Neural crest cell (in vitro differentiated cells): Measurements from ENCODE around the gene TIMM8A. TPM values are rescaled to one million over a fixed set of nuclear protein-coding genes. Genes with fewer than 3 reads are reported as not detected.

Experiments
- DNase-seq: peaks from one replicate; pipeline ENCODE4 v3.0.0; 2021; ENCODE audit warnings: low read depth, mixed read lengths, low spot score
- H3K27ac Mint-ChIP-seq: one replicate; pipeline ENCODE4 v1.8.0; 2021; ENCODE audit warnings: mild to moderate bottlenecking, mixed read lengths; ENCODE audit not compliant: unreplicated experiment
- H3K27me3 Mint-ChIP-seq: 2 replicates; pipeline ENCODE4 v1.8.0; 2021; ENCODE audit warnings: low read depth, mild to moderate bottlenecking, mixed read lengths
- H3K36me3 Mint-ChIP-seq: 2 replicates; pipeline ENCODE4 v1.8.0; 2021; ENCODE audit warnings: low read depth, mild to moderate bottlenecking, mixed read lengths
- H3K4me1 Mint-ChIP-seq: 2 replicates; pipeline ENCODE4 v1.8.0; 2021; ENCODE audit warnings: mixed read lengths
- H3K4me3 Mint-ChIP-seq: one replicate; pipeline ENCODE4 v1.8.0; 2021; ENCODE audit warnings: mild to moderate bottlenecking, mixed read lengths
- H3K9me3 Mint-ChIP-seq: 2 replicates; pipeline ENCODE4 v1.8.0; 2021; ENCODE audit warnings: mixed read lengths
- total RNA-seq: library from RNA; stranded (reverse); gene quantifications from 2 replicates; pipeline ENCODE4 v1.2.1, GENCODE V29; 2021
- TF ChIP-seq, protein P1 (sequence below): fragments of 200-600 bp; sonication (generic); conservative IDR thresholded peaks from 2 replicates; pipeline ENCODE4 v1.5.0; 2021; ENCODE audit warnings: antibody characterized with exemption, mild to moderate bottlenecking

The TIMM8A gene
- total RNA-seq, 1 donor from 2014 or later = 31.7 TPM

DNA sequence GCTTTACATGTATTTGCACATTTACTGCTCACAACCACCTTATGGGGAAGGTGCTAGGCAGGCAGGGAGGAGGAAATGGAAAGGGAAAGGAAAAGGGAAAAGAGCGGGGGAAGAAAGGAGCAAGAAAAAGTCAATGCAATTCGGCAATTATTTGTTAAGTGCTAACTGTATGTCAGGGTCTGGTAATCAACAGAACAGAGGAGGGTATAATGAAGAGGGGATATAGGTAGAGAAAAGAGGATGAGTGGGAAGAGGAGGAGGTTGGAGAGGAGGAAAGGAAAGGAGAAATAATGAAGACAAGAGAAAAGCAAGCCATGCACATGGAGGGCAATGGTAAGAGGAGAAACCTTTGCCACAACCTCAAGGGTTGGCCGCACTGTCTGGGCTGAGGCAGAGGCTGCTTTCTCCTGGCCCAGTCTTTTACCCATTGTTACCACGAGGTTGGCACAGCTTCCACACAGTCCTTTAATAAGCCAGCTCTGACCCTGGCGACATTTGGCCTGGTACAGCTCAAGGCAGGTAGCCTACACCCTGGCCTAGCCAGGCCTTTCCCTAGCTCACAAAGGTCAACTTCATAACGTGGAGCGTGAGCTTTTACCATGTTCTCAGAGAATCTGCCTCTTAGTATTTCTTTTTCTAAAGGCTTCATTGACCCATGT lies 36.6 kb upstream of the TIMM8A start:
- no peaks in the 10 kb centered on the region for H3K27me3 Mint-ChIP-seq
- H3K27ac Mint-ChIP-seq = no peak overlapping the region
- no peaks in the 10 kb centered on the region for H3K36me3 Mint-ChIP-seq
- H3K4me3 Mint-ChIP-seq = no peak overlapping the region
- TF ChIP-seq, protein P1, sequence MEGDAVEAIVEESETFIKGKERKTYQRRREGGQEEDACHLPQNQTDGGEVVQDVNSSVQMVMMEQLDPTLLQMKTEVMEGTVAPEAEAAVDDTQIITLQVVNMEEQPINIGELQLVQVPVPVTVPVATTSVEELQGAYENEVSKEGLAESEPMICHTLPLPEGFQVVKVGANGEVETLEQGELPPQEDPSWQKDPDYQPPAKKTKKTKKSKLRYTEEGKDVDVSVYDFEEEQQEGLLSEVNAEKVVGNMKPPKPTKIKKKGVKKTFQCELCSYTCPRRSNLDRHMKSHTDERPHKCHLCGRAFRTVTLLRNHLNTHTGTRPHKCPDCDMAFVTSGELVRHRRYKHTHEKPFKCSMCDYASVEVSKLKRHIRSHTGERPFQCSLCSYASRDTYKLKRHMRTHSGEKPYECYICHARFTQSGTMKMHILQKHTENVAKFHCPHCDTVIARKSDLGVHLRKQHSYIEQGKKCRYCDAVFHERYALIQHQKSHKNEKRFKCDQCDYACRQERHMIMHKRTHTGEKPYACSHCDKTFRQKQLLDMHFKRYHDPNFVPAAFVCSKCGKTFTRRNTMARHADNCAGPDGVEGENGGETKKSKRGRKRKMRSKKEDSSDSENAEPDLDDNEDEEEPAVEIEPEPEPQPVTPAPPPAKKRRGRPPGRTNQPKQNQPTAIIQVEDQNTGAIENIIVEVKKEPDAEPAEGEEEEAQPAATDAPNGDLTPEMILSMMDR = no peak
- H3K4me1 Mint-ChIP-seq = peaks cover 10% of the 10 kb centered on the region
- no peak for DNase-seq
- no peaks in the 10 kb centered on the region for H3K9me3 Mint-ChIP-seq

GRCh38 chrX:101383679-101384205 lies 35.2 kb upstream of the TIMM8A start:
- H3K4me1 Mint-ChIP-seq = peaks cover 10% of the 10 kb centered on the region
- H3K36me3 Mint-ChIP-seq = no peaks in the 10 kb centered on the region
- TF ChIP-seq, protein P1 = no peak
- H3K4me3 Mint-ChIP-seq = no peak overlapping the region
- DNase-seq = no peak
- no peak overlapping the region for H3K27ac Mint-ChIP-seq
- no peaks in the 10 kb centered on the region for H3K27me3 Mint-ChIP-seq
- H3K9me3 Mint-ChIP-seq = no peaks in the 10 kb centered on the region

GRCh38 chrX:101377547-101377946 lies 29.0 kb upstream of the TIMM8A start:
- no peak for DNase-seq
- Mint-ChIP-seq H3K4me3 (no peak overlapping the region), H3K4me1 (no peaks in the 10 kb centered on the region), H3K36me3 (no peaks in the 10 kb centered on the region), H3K9me3 (peaks cover 3% of the 10 kb centered on the region), H3K27ac (no peak overlapping the region), H3K27me3 (no peaks in the 10 kb centered on the region)
- TF ChIP-seq, protein P1 = no peak

GRCh38 chrX:101370888-101371504 lies 22.5 kb upstream of the TIMM8A start:
- Mint-ChIP-seq H3K36me3 (no peaks in the 10 kb centered on the region), H3K4me1 (no peaks in the 10 kb centered on the region)

GRCh38 chrX:101369687-101370086 lies 21.1 kb upstream of the TIMM8A start:
- Mint-ChIP-seq H3K27ac (no peak overlapping the region), H3K9me3 (no peaks in the 10 kb centered on the region), H3K4me1 (no peaks in the 10 kb centered on the region), H3K27me3 (peaks cover 2% of the 10 kb centered on the region), H3K36me3 (no peaks in the 10 kb centered on the region), H3K4me3 (no peak overlapping the region)
- TF ChIP-seq, protein P1 = no peak
- no peak for DNase-seq

More at GRCh38 chrX:101370888-101371504, 22.5 kb upstream of the TIMM8A start:
- Mint-ChIP-seq H3K4me3 (no peak overlapping the region), H3K27ac (no peak overlapping the region), H3K27me3 (peaks cover 2% of the 10 kb centered on the region), H3K9me3 (peaks cover 3% of the 10 kb centered on the region)
- TF ChIP-seq, protein P1 = no peak
- DNase-seq = no peak
